H9 (cell line): ENCODE measurements around the gene TMEFF2. TPM values are rescaled to one million over a fixed set of nuclear protein-coding genes. Genes with fewer than 3 reads are reported as not detected.

Experiments
- DNase-seq: peaks from one replicate; pipeline ENCODE4 v3.0.0-alpha.2; 2017
- H2AFZ ChIP-seq: one replicate; pipeline ENCODE4 v1.6.1; 2013; ENCODE audit warnings: mild to moderate bottlenecking, low read length, control low read depth, moderate library complexity
- H2AK5ac ChIP-seq: 2 replicates; pipeline ENCODE4 v1.6.1; 2013; ENCODE audit warnings: low read length, control low read depth, mixed read lengths; ENCODE audit not compliant: insufficient read length
- H2BK120ac ChIP-seq: one replicate; pipeline ENCODE4 v1.6.1; 2013; ENCODE audit warnings: low read depth, mild to moderate bottlenecking, low read length, control low read depth, inconsistent platforms; ENCODE audit not compliant: poor library complexity, severe bottlenecking
- H2BK12ac ChIP-seq: 2 replicates; pipeline ENCODE4 v1.6.1; 2013; ENCODE audit warnings: low read length, control low read depth, mixed read lengths, low read depth; ENCODE audit not compliant: insufficient read length
- H2BK15ac ChIP-seq: 2 replicates; pipeline ENCODE4 v1.6.1; 2013; ENCODE audit warnings: low read depth, low read length, control low read depth
- H2BK20ac ChIP-seq: one replicate; pipeline ENCODE4 v1.6.1; 2013; ENCODE audit warnings: low read depth, mild to moderate bottlenecking, low read length, control low read depth, inconsistent platforms; ENCODE audit not compliant: poor library complexity, severe bottlenecking
- H2BK5ac ChIP-seq: 2 replicates; pipeline ENCODE4 v1.6.1; 2013; ENCODE audit warnings: low read length, control low read depth, mixed read lengths; ENCODE audit not compliant: insufficient read length
- H3K14ac ChIP-seq: 2 replicates; pipeline ENCODE4 v1.6.1; 2013; ENCODE audit warnings: low read length, control low read depth; ENCODE audit not compliant: insufficient read depth
- H3K18ac ChIP-seq: 2 replicates; pipeline ENCODE4 v1.6.1; 2013; ENCODE audit warnings: low read depth, mild to moderate bottlenecking, mixed read lengths, low read length, control low read depth; ENCODE audit not compliant: insufficient read length
- H3K23ac ChIP-seq: 2 replicates; pipeline ENCODE4 v1.6.1; 2013; ENCODE audit warnings: low read length, control low read depth, mixed read lengths, low read depth; ENCODE audit not compliant: insufficient read length
- H3K23me2 ChIP-seq: 2 replicates; pipeline ENCODE4 v1.6.1; 2013; ENCODE audit warnings: low read depth, mild to moderate bottlenecking, mixed read lengths, low read length, control low read depth; ENCODE audit not compliant: insufficient read length, poor library complexity, severe bottlenecking
- H3K27ac ChIP-seq: 2 replicates; pipeline ENCODE4 v1.5.1; 2013; ENCODE audit warnings: low read length, control low read depth, mixed read lengths, low read depth; ENCODE audit not compliant: insufficient read length
- H3K27me3 ChIP-seq: 2 replicates; pipeline ENCODE4 v1.6.1; 2013; ENCODE audit warnings: low read length, control low read depth, inconsistent platforms; ENCODE audit not compliant: insufficient read depth
- H3K4ac ChIP-seq: 2 replicates; pipeline ENCODE4 v1.6.1; 2013; ENCODE audit warnings: low read depth, mild to moderate bottlenecking, control low read depth, inconsistent platforms, low read length, moderate library complexity
- H3K4me1 ChIP-seq: 2 replicates; pipeline ENCODE4 v1.6.1; 2013; ENCODE audit warnings: low read length, control low read depth, inconsistent platforms; ENCODE audit not compliant: insufficient read depth
- H3K4me2 ChIP-seq: 2 replicates; pipeline ENCODE4 v1.6.1; 2013; ENCODE audit warnings: low read length, control low read depth, mixed read lengths; ENCODE audit not compliant: insufficient read length, insufficient read depth
- H3K56ac ChIP-seq: 2 replicates; pipeline ENCODE4 v1.6.1; 2013; ENCODE audit warnings: low read depth, mild to moderate bottlenecking, mixed read lengths, low read length, control low read depth; ENCODE audit not compliant: insufficient read length
- H3K79me1 ChIP-seq: 2 replicates; pipeline ENCODE4 v1.6.1; 2013; ENCODE audit warnings: low read depth, mild to moderate bottlenecking, moderate library complexity, low read length, control low read depth, inconsistent platforms; ENCODE audit not compliant: insufficient read depth, poor library complexity, severe bottlenecking
- H3K79me2 ChIP-seq: 2 replicates; pipeline ENCODE4 v1.6.1; 2013; ENCODE audit warnings: low read length, control low read depth, inconsistent platforms; ENCODE audit not compliant: insufficient read depth
- H3K9ac ChIP-seq: 2 replicates; pipeline ENCODE4 v1.6.1; 2013; ENCODE audit warnings: low read length, control low read depth, mixed read lengths; ENCODE audit not compliant: insufficient read length; ENCODE audit errors: extremely low read depth
- H3K9me3 ChIP-seq: one replicate; pipeline ENCODE4 v1.6.1; 2013; ENCODE audit warnings: low read depth, low read length, inconsistent platforms; ENCODE audit not compliant: control insufficient read depth
- H3T11ph ChIP-seq: one replicate; pipeline ENCODE4 v1.6.1; 2013; ENCODE audit warnings: mild to moderate bottlenecking, low read length, control low read depth, inconsistent platforms
- H4K20me1 ChIP-seq: one replicate; pipeline ENCODE4 v1.6.1; 2013; ENCODE audit not compliant: control insufficient read depth, insufficient read length, insufficient read depth
- H4K5ac ChIP-seq: 2 replicates; pipeline ENCODE4 v1.6.1; 2013; ENCODE audit warnings: low read depth, mild to moderate bottlenecking, mixed read lengths, low read length, control low read depth; ENCODE audit not compliant: insufficient read length
- H4K8ac ChIP-seq: replicated peaks from 2 replicates; pipeline ENCODE4 v1.6.1; 2013; ENCODE audit warnings: low read length, control low read depth, mixed read lengths, low read depth; ENCODE audit not compliant: insufficient read length
- H4K91ac ChIP-seq: 2 replicates; pipeline ENCODE4 v1.6.1; 2013; ENCODE audit warnings: low read depth, mild to moderate bottlenecking, moderate library complexity, mixed read lengths, low read length, control low read depth; ENCODE audit not compliant: insufficient read length
- H3K27ac Mint-ChIP-seq, 3 experiments: 2 replicates in 2 of 3; 3 replicates in 1 of 3; pipeline ENCODE4 v1.8.0; 2020 to 2021; ENCODE audit warnings: mixed read lengths in 3 of 3, mild to moderate bottlenecking in 1 of 3, moderate library complexity in 1 of 3
- H3K27me3 Mint-ChIP-seq: 2 replicates; pipeline ENCODE4 v1.8.0; 2021; ENCODE audit warnings: low read depth, mild to moderate bottlenecking, moderate library complexity, mixed read lengths
- H3K36me3 Mint-ChIP-seq, 3 experiments: 2 replicates in 2 of 3; 3 replicates in 1 of 3; pipeline ENCODE4 v1.8.0; 2020 to 2021; ENCODE audit warnings: low read depth in 3 of 3, mixed read lengths in 3 of 3; ENCODE audit not compliant: insufficient read depth in 1 of 3
- H3K4me1 Mint-ChIP-seq, 2 experiments: 2 replicates each; pipeline ENCODE4 v1.8.0; 2020; ENCODE audit warnings: mixed read lengths in 2 of 2
- H3K4me3 Mint-ChIP-seq, 2 experiments: 2 replicates in 1 of 2; 3 replicates in 1 of 2; pipeline ENCODE4 v1.8.0; 2020 to 2021; ENCODE audit warnings: mild to moderate bottlenecking in 2 of 2, mixed read lengths in 2 of 2, moderate library complexity in 1 of 2
- H3K9me3 Mint-ChIP-seq, 2 experiments: 2 replicates in 1 of 2; 3 replicates in 1 of 2; pipeline ENCODE4 v1.8.0; 2020; ENCODE audit warnings: mild to moderate bottlenecking in 2 of 2, mixed read lengths in 2 of 2, moderate library complexity in 1 of 2
- CTCF ChIP-seq: fragments of 200-600 bp; sonication (generic); conservative IDR thresholded peaks from 3 replicates; pipeline ENCODE4 v1.8.0; 2021; ENCODE audit warnings: antibody characterized with exemption, mild to moderate bottlenecking
- WGBS: extraction: QIAGEN DNeasy Blood & Tissue Kit; methylation state at CpG from one replicate; pipeline ENCODE4 v1.1.7; 2013; ENCODE audit warnings: missing lambda C conversion rate, low lambda C conversion rate, mixed read lengths; ENCODE audit not compliant: insufficient read length; ENCODE audit errors: extremely low coverage; 5-methylcytosine and 5-hydroxymethylcytosine counted together
- total RNA-seq: library from RNA; stranded (reverse); gene quantifications from 2 replicates; pipeline ENCODE4 v1.2.1, GENCODE V29; 2021

The TMEFF2 gene
- total RNA-seq, 1 experiment from 2014 or later: 0.39 TPM

- Histone ChIP-seq H4K91ac (no peak overlapping the region), H3K79me1 (no peaks in the 10 kb centered on the region), H2BK5ac (no peak overlapping the region), H4K20me1 (no peaks in the 10 kb centered on the region), H3K23ac (no peak overlapping the region), H2BK20ac (no peak overlapping the region), H2BK15ac (no peak overlapping the region), H3K18ac (no peak overlapping the region), H3K79me2 (no peaks in the 10 kb centered on the region), H3K27ac (no peak overlapping the region), H4K8ac (no peak overlapping the region), H3K4ac (no peak overlapping the region), H3K9me3 (no peaks in the 10 kb centered on the region), H3K23me2 (no peaks in the 10 kb centered on the region), H2BK12ac (no peak overlapping the region), H3K56ac (no peak overlapping the region), H3K9ac (no peak overlapping the region), H2BK120ac (no peak overlapping the region), H3K14ac (no peak overlapping the region), H3K4me1 (no peaks in the 10 kb centered on the region), H3K27me3 (no peaks in the 10 kb centered on the region), H3T11ph (no peak overlapping the region), H4K5ac (no peak overlapping the region), H2AK5ac (no peak overlapping the region), H2AFZ (no peak overlapping the region), H3K4me2 (no peak overlapping the region)
- Mint-ChIP-seq H3K9me3 (no peaks in the 10 kb centered on the region), H3K4me1 (peaks cover 5 to 7% of the 10 kb centered on the region in 2 experiments; a peak in 3 of 4 replicates), H3K27me3 (no peaks in the 10 kb centered on the region), H3K36me3 (no peaks in the 10 kb centered on the region), H3K4me3 (no peak overlapping the region), H3K27ac (no peak overlapping the region)
- no peak for TF ChIP-seq CTCF
- WGBS: no CpG with 5 or more reads among the region's 4 CpGs
- no peak for DNase-seq
Observed at GRCh38 chr2:192068966-192069365, 125.8 kb downstream of the TMEFF2 start.
